Activated CD4-positive, alpha-beta memory T cell treated with anti-CD3 and anti-CD28 coated beads, Interleukin-2, amount 10 ng/mL, durations not matched to agents 7 days and 5 days (primary cell): ENCODE results near the gene CNTNAP2. TPM values are rescaled to one million over a fixed set of nuclear protein-coding genes. Genes with fewer than 3 reads are reported as not detected.
"Not testable (repeated sequence)": the region's sequence is repeated elsewhere in the genome, so short reads cannot be mapped to it uniquely, and the experiment has no call there.

Source experiments
- CTCF ChIA-PET: fragments of 350-600 bp; sonication (Branson Sonifier 250); formaldehyde crosslinking; loops from one replicate; lab custom pipeline; 2021; ENCODE audit warnings: antibody characterized with exemption, inconsistent platforms; lab: Charles Lee
- POLR2A ChIA-PET: fragments of 350-600 bp; sonication (Branson Sonifier 250); formaldehyde crosslinking; loops from one replicate; lab custom pipeline; 2021; ENCODE audit warnings: antibody characterized with exemption; lab: Charles Lee
- DNase-seq: peaks from one replicate; pipeline ENCODE4 v3.0.0-alpha.2; 2020
- H3K27ac Mint-ChIP-seq: one replicate; pipeline ENCODE4 v1.8.0; 2021; ENCODE audit warnings: mild to moderate bottlenecking, mixed read lengths
- H3K27me3 Mint-ChIP-seq: one replicate; pipeline ENCODE4 v1.8.0; 2021; ENCODE audit warnings: mixed read lengths
- H3K36me3 Mint-ChIP-seq: one replicate; pipeline ENCODE4 v1.8.0; 2021; ENCODE audit warnings: low read depth, mixed read lengths
- H3K4me1 Mint-ChIP-seq: one replicate; pipeline ENCODE4 v1.8.0; 2021; ENCODE audit warnings: mixed read lengths
- H3K4me3 Mint-ChIP-seq: one replicate; pipeline ENCODE4 v1.8.0; 2021; ENCODE audit warnings: mild to moderate bottlenecking, mixed read lengths
- H3K9me3 Mint-ChIP-seq: one replicate; pipeline ENCODE4 v1.8.0; 2021; ENCODE audit warnings: mixed read lengths
- total RNA-seq, 2 experiments: library from RNA; stranded (reverse); gene quantifications; one replicate each; pipeline ENCODE4 v1.2.3, GENCODE V29; 2021

Gene CNTNAP2
- total RNA-seq, 2 experiments from 2014 or later = not detected

- H3K9me3 Mint-ChIP-seq = peaks cover 13% of the 10 kb centered on the region
- no peaks in the 10 kb centered on the region for H3K4me1 Mint-ChIP-seq
- ChIA-PET CTCF (no interaction called here), POLR2A (no interaction called here)
- no peaks in the 10 kb centered on the region for H3K36me3 Mint-ChIP-seq
- no peak overlapping the region for H3K4me3 Mint-ChIP-seq
- no peak overlapping the region for H3K27ac Mint-ChIP-seq
- H3K27me3 Mint-ChIP-seq = no peaks in the 10 kb centered on the region
- DNase-seq = no peak
Observed at GRCh38 chr7:146185844-146186243, 69.2 kb downstream of the CNTNAP2 start.

DNA sequence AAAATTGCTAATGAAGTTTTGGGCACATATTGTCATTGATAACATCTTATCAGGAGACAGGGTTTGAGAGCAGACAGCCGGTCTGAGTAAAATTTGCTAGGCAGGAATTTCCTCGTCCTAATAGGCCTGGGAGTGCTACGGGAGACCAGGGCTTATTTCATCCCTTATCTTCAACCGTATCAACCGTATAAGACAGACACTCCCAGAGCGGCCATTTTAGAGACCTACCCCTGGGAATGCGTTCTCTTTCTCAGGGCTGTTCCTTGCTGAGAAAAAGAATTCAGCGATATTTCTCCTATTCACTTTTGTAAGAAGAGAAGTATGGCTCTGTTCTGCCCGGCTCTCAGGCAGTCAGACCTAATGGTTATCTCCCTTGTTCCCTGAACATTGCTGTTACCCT, 74.8 kb downstream of the CNTNAP2 start:
- CTCF ChIA-PET, H3K36me3 Mint-ChIP-seq, H3K4me3 Mint-ChIP-seq, H3K27me3 Mint-ChIP-seq, H3K4me1 Mint-ChIP-seq, H3K27ac Mint-ChIP-seq, DNase-seq, POLR2A ChIA-PET: not testable (repeated sequence)
- peaks cover 27% of the 10 kb centered on the region for H3K9me3 Mint-ChIP-seq

GRCh38 chr7:146201945-146202344, 85.3 kb downstream of the CNTNAP2 start:
- no peaks in the 10 kb centered on the region for H3K4me1 Mint-ChIP-seq
- DNase-seq = no peak
- H3K36me3 Mint-ChIP-seq = no peaks in the 10 kb centered on the region
- no peak overlapping the region for H3K4me3 Mint-ChIP-seq
- H3K27me3 Mint-ChIP-seq = no peaks in the 10 kb centered on the region
- ChIA-PET CTCF (no interaction called here), POLR2A (no interaction called here)
- H3K27ac Mint-ChIP-seq = no peak overlapping the region
- H3K9me3 Mint-ChIP-seq = no peaks in the 10 kb centered on the region

DNA sequence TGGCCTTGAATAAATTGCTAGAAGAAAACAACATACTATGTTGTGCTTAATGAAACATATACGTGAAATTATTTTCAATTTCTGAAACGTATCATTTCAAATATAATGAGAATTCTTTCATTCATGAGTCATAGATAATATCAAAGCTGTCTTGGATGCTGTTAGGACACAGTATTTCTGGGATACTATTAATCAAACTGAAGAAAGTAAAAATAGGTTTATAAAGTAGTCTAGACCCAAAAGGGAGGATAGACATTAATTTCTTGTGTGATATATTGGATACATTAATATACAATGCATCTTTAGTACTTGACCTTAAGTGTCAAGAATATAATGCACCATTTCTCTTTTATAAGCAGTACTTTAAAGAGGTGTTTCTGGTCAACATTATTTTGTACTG, 89.7 kb downstream of the CNTNAP2 start:
- Mint-ChIP-seq H3K4me3 (no peak overlapping the region), H3K27me3 (no peaks in the 10 kb centered on the region), H3K4me1 (no peaks in the 10 kb centered on the region), H3K36me3 (no peaks in the 10 kb centered on the region), H3K9me3 (no peaks in the 10 kb centered on the region), H3K27ac (no peak overlapping the region)
- ChIA-PET CTCF (no interaction called here), POLR2A (no interaction called here)
- no peak for DNase-seq

GRCh38 chr7:146208492-146208891, 91.9 kb downstream of the CNTNAP2 start:
- ChIA-PET POLR2A (no interaction called here), CTCF (no interaction called here)
- DNase-seq = no peak
- Mint-ChIP-seq H3K27me3 (no peaks in the 10 kb centered on the region), H3K4me1 (no peaks in the 10 kb centered on the region), H3K4me3 (no peak overlapping the region), H3K9me3 (no peaks in the 10 kb centered on the region), H3K27ac (no peak overlapping the region), H3K36me3 (no peaks in the 10 kb centered on the region)

GRCh38 chr7:146214842-146215241, 98.2 kb downstream of the CNTNAP2 start:
- ChIA-PET CTCF (no interaction called here), POLR2A (no interaction called here)
- Mint-ChIP-seq H3K4me3 (no peak overlapping the region), H3K4me1 (no peaks in the 10 kb centered on the region), H3K27ac (no peak overlapping the region), H3K9me3 (peaks cover 8% of the 10 kb centered on the region), H3K27me3 (no peaks in the 10 kb centered on the region), H3K36me3 (no peaks in the 10 kb centered on the region)
- DNase-seq = no peak

DNA sequence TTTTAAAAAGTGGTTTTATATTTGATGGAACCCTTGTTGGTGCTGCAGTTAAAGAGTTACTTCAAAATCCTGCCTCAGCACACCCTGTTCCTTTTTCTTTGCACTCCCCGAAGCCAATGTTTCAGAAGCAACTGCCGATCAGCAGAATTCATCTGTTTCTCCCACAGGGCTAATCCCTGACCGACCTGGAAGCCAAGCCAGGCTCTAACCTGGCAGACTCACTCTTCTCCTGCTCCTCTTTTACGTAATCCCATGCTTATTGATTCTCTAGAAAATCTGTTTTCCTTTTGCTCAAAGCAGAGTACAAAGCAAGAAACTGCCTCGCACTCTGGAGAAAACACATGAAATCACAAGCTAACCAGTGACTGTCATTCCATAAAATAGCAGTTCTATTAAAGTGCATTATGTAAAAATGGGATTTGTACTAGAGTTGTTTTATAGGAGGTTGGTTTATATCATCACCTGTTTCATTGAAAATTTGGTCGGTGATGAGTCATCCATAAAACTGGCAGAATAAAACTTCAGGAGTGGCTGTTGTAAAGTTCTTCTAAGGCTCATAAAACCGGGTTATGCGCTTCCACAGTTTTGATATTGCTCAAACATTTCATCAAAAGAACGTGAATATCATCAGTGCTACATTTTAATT, 99.9 kb downstream of the CNTNAP2 start:
- DNase-seq = no peak
- Mint-ChIP-seq H3K4me3 (no peak overlapping the region), H3K4me1 (no peaks in the 10 kb centered on the region), H3K36me3 (no peaks in the 10 kb centered on the region), H3K27ac (no peak overlapping the region), H3K9me3 (peaks cover 8% of the 10 kb centered on the region), H3K27me3 (no peaks in the 10 kb centered on the region)
- POLR2A ChIA-PET = no interaction called here
- CTCF ChIA-PET = no interaction called here

DNA sequence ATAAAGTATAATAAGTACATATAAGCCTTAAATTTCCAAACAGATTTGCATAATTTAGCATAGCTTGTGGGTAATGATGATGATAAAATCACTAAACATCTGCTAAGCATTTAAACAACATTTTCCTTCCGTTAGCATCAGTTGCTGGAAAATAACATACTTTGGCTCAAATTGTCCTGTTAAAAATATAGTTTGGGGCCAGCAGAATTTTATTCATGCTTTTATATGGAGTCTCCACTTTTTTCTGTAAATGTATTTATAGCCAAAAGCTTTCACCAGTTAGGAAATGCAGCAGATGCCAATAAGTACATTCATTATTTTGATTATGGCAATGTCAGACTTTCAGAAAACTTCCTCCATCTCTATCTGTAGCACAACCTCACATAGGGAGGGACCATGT, 107.2 kb downstream of the CNTNAP2 start:
- Mint-ChIP-seq H3K36me3 (no peaks in the 10 kb centered on the region), H3K9me3 (peaks cover 14% of the 10 kb centered on the region), H3K27me3 (no peaks in the 10 kb centered on the region), H3K4me3 (no peak overlapping the region), H3K4me1 (no peaks in the 10 kb centered on the region), H3K27ac (no peak overlapping the region)
- CTCF ChIA-PET = no interaction called here
- DNase-seq = no peak
- POLR2A ChIA-PET = no interaction called here

DNA sequence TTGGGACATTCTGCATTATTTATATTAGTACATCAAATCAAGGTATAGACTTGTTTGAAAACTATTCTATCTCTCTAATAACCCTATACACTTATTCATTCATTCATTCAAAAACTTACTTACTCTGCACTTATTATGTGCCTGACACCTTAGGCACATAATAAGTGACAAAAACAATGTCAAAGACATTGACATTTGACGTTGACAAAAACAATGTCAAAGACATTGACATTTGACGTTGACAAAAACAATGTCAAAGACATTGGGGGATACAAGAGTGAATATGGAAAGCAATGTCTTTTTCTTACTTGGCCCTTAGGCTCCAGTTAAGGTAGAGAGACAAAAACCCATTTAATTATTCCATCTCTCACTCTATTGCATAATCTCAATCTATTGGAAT, 116.0 kb downstream of the CNTNAP2 start:
- ChIA-PET CTCF (no interaction called here), POLR2A (no interaction called here)
- Mint-ChIP-seq H3K27me3 (no peaks in the 10 kb centered on the region), H3K36me3 (no peaks in the 10 kb centered on the region), H3K4me1 (no peaks in the 10 kb centered on the region), H3K4me3 (no peak overlapping the region), H3K27ac (no peak overlapping the region), H3K9me3 (peaks cover 3% of the 10 kb centered on the region)
- no peak for DNase-seq

GRCh38 chr7:146235195-146235594, 118.6 kb downstream of the CNTNAP2 start:
- no peak for DNase-seq
- no peaks in the 10 kb centered on the region for H3K4me1 Mint-ChIP-seq
- H3K4me3 Mint-ChIP-seq = no peak overlapping the region
- no peaks in the 10 kb centered on the region for H3K27me3 Mint-ChIP-seq
- POLR2A ChIA-PET = no interaction called here
- peaks cover 2% of the 10 kb centered on the region for H3K9me3 Mint-ChIP-seq
- no peaks in the 10 kb centered on the region for H3K36me3 Mint-ChIP-seq
- CTCF ChIA-PET = no interaction called here
- H3K27ac Mint-ChIP-seq = no peak overlapping the region

DNA sequence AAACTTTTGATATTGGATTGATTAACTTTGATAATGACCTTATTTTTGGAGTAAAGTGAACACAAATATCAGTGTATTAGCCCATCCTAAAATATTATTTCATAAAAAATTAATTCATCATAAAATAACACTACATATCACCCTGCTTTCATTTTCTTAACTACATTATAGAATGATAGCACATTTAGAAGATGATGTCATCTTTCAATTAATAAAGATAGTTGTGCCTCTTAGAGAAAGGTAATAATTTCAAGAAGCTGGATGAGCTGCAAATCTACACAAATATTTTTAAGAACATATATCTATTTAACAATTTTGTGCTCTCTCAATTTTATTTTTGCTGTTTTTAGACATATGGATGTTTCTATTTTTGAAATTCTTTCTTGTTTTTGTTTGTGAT, 126.1 kb downstream of the CNTNAP2 start:
- no peak for DNase-seq
- no peaks in the 10 kb centered on the region for H3K27me3 Mint-ChIP-seq
- ChIA-PET CTCF (no interaction called here), POLR2A (no interaction called here)
- H3K9me3 Mint-ChIP-seq = peaks cover 7% of the 10 kb centered on the region
- no peaks in the 10 kb centered on the region for H3K4me1 Mint-ChIP-seq
- no peak overlapping the region for H3K4me3 Mint-ChIP-seq
- no peaks in the 10 kb centered on the region for H3K36me3 Mint-ChIP-seq
- no peak overlapping the region for H3K27ac Mint-ChIP-seq

GRCh38 chr7:146247991-146248390, 131.4 kb downstream of the CNTNAP2 start:
- peaks cover 11% of the 10 kb centered on the region for H3K9me3 Mint-ChIP-seq
- H3K4me1 Mint-ChIP-seq, POLR2A ChIA-PET, DNase-seq, H3K27me3 Mint-ChIP-seq, H3K27ac Mint-ChIP-seq, H3K4me3 Mint-ChIP-seq, H3K36me3 Mint-ChIP-seq, CTCF ChIA-PET: not testable (repeated sequence)

DNA sequence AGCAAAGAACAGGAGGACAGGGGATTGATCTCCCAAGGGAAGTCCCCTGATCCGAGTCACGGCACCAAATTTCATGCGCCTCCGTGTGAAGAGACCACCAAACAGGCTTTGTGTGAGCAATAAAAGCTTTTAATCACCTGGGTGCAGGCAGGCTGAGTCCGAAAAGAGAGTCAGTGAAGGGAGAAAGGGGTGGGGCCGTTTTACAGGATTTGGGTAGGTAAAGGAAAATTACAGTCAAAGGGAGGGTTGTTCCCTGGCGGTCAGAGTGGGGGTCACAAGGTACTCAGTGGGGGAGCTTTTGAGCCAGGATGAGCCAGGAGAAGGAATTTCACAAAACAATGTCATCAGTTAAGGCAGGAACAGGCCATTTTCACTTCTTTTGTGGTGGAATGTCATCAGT, 132.1 kb downstream of the CNTNAP2 start:
- POLR2A ChIA-PET, H3K4me1 Mint-ChIP-seq, CTCF ChIA-PET, DNase-seq, H3K27me3 Mint-ChIP-seq, H3K4me3 Mint-ChIP-seq, H3K27ac Mint-ChIP-seq, H3K36me3 Mint-ChIP-seq: not testable (repeated sequence)
- peaks cover 13% of the 10 kb centered on the region for H3K9me3 Mint-ChIP-seq

GRCh38 chr7:146249272-146249671, 132.7 kb downstream of the CNTNAP2 start:
- H3K27me3 Mint-ChIP-seq = no peaks in the 10 kb centered on the region
- H3K9me3 Mint-ChIP-seq = peaks cover 13% of the 10 kb centered on the region
- ChIA-PET POLR2A (no interaction called here), CTCF (no interaction called here)
- H3K36me3 Mint-ChIP-seq = no peaks in the 10 kb centered on the region
- no peak for DNase-seq
- H3K4me1 Mint-ChIP-seq = no peaks in the 10 kb centered on the region
- no peak overlapping the region for H3K4me3 Mint-ChIP-seq
- H3K27ac Mint-ChIP-seq = no peak overlapping the region
